HepG2 (cell line): ENCODE results near the gene WNT5B. TPM values are rescaled to one million over a fixed set of nuclear protein-coding genes. Genes with fewer than 3 reads are reported as not detected.

Experiments
- ATAD3A ChIP-seq: sonication (generic); formaldehyde crosslinking; IDR thresholded peaks from 2 replicates; pipeline ENCODE4 v1.4.0; 2020; ENCODE audit warnings: missing genetic modification reagents
- BCL6 ChIP-seq: IDR thresholded peaks from 2 replicates; pipeline ENCODE4 v1.6.1; 2016; ENCODE audit warnings: missing genetic modification reagents, missing compliant biosample characterization
- DMTF1 ChIP-seq: sonication (generic); formaldehyde crosslinking; IDR thresholded peaks from 2 replicates; pipeline ENCODE4 v1.4.0; 2020; ENCODE audit warnings: mild to moderate bottlenecking, missing genetic modification reagents
- HIC2 ChIP-seq: sonication (generic); formaldehyde crosslinking; IDR thresholded peaks from 2 replicates; pipeline ENCODE4 v1.9.0; 2022; ENCODE audit warnings: low read depth, missing genetic modification reagents
- HNF4A ChIP-seq: sonication (generic); formaldehyde crosslinking; IDR thresholded peaks from 2 replicates; pipeline ENCODE4 v1.4.0; 2020; ENCODE audit warnings: missing genetic modification reagents
- REST ChIP-seq, 2 experiments: IDR thresholded peaks; 2 replicates each; pipeline ENCODE4 v1.6.1; 2011 to 2012; ENCODE audit warnings: low read length in 2 of 2, borderline replicate concordance in 1 of 2, low read depth in 1 of 2, mild to moderate bottlenecking in 1 of 2, moderate library complexity in 1 of 2
- SOX6 ChIP-seq, 2 experiments: fragments of 450-650 bp in 1 of 2; sonication (generic) in 1 of 2; formaldehyde crosslinking in 1 of 2; IDR thresholded peaks; 2 replicates each; pipeline versions ENCODE4 v1.4.0 to v1.6.1; 2017 to 2020; ENCODE audit warnings: antibody characterized with exemption in 1 of 2, mild to moderate bottlenecking in 1 of 2, missing genetic modification reagents in 1 of 2
- TP53 ChIP-seq: sonication (generic); formaldehyde crosslinking; conservative IDR thresholded peaks from 2 replicates; pipeline ENCODE4 v1.4.0; 2020; ENCODE audit warnings: missing genetic modification reagents
- U2AF1 ChIP-seq: fragments of 200-400 bp; formaldehyde crosslinking; optimal IDR thresholded peaks from 2 replicates; pipeline ENCODE3; 2017; ENCODE audit warnings: mild to moderate bottlenecking, low read depth, low read length
- XRCC5 ChIP-seq: fragments of 200-400 bp; formaldehyde crosslinking; optimal IDR thresholded peaks from 2 replicates; pipeline ENCODE3; 2017; ENCODE audit warnings: mild to moderate bottlenecking, low read length
- ZNF776 ChIP-seq: sonication (generic); formaldehyde crosslinking; IDR thresholded peaks from 2 replicates; pipeline ENCODE4 v1.4.0; 2020; ENCODE audit warnings: mild to moderate bottlenecking, missing genetic modification reagents
- polyA plus RNA-seq, 8 experiments: library from polyadenylated mRNA; depleted of rRNA in 3 of 8; stranded (reverse) in 7 of 8; unstranded in 1 of 8; fragments of >200 nt; fragmentation: Illumina TruSeq in 4 of 8; extraction: Trizol in 4 of 8; gene quantifications; 2 replicates each; pipeline versions ENCODE4 v1.2.1 to v1.2.3, GENCODE V29; 2011 to 2016; ENCODE audit warnings: low read depth in 4 of 8, missing spikeins in 1 of 8, mixed read lengths in 1 of 8; ENCODE audit not compliant: insufficient read depth in 1 of 8
- total RNA-seq, 5 experiments: library from RNA; depleted of rRNA; stranded (reverse); fragments of >200 nt; fragmentation: Illumina TruSeq; extraction: Trizol; gene quantifications; 2 replicates each; pipeline ENCODE4 v1.2.3, GENCODE V29; 2016; ENCODE audit warnings: low read depth in 1 of 5
- TF ChIP-seq, protein P1 (sequence below): sonication (generic); formaldehyde crosslinking; IDR thresholded peaks from 2 replicates; pipeline ENCODE4 v1.5.1; 2020; ENCODE audit warnings: missing genetic modification reagents, mild to moderate bottlenecking, borderline replicate concordance
- TF ChIP-seq, protein P2 (sequence below): sonication (generic); formaldehyde crosslinking; IDR thresholded peaks from 2 replicates; pipeline ENCODE4 v1.5.0; 2020; ENCODE audit warnings: mild to moderate bottlenecking, missing genetic modification reagents, borderline replicate concordance
- TF ChIP-seq, protein P3 (sequence below): sonication (generic); formaldehyde crosslinking; IDR thresholded peaks from 2 replicates; pipeline ENCODE4 v1.4.0; 2020; ENCODE audit warnings: missing genetic modification reagents, mild to moderate bottlenecking, borderline replicate concordance

The WNT5B gene
- total and polyA plus RNA-seq, 2 of the 13 experiments (the other 11 are each of a cell fraction or from before 2014, with no cell fraction given), result 0.04 TPM; not detected in 1

DNA sequence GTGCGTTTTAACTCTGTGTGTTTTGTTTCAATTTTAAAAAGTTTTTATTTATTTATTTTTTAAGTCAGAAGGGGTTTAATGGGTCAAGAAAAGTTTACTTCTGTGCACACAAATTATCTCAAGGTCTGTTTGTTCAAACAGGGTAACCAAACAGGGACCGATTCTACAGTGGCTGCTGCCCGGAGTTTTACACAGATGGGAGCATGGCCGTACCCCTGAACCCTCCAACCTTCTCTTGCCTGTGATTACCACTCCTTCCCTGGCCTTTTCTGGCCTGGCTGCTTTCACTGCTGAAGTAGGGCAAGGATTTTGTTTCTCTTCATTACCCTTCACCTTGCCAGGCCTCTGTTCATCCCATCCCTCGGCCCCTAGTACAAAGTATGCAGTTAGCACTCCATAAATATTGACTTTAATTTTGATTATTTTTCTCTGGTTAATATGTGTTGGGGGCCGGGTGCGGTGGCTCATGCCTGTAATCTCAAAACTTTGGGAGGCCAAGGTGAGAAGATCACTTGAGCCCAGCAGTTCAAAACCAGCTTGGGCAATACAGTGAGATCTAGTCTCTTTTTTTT is 18.9 kb upstream of the WNT5B start (continued):
- TF ChIP-seq HIC2, result no peak
- TF ChIP-seq XRCC5, result no peak
- no peak for TF ChIP-seq ZNF776 (CRISPR knock-in tag)
- TF ChIP-seq, protein P1, sequence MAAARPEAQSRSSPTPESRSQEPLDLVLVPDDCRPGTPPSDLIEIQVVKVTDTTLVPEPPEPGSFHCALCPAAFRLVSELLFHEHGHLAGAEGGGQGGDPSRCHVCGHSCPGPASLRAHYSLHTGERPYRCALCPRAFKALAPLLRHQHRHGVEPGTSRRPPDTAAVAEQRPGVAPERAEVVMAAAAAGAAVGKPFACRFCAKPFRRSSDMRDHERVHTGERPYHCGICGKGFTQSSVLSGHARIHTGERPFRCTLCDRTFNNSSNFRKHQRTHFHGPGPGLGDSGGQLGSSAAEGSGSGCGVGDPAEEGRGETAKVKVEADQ (CRISPR knock-in tag), result no peak
- no peak for TF ChIP-seq REST (IDR thresholded peaks at IDR 0.05; ENCODE audit: borderline replicate concordance in 1 of 2, low read depth in 1 of 2, low read length in 2 of 2)
- TF ChIP-seq DMTF1 (CRISPR knock-in tag), result no peak
- TF ChIP-seq U2AF1, result no peak
- TF ChIP-seq HNF4A (CRISPR knock-in tag), result peak; percentile 37; the same call in 1 of the 2 replicates
- TF ChIP-seq, protein P2, sequence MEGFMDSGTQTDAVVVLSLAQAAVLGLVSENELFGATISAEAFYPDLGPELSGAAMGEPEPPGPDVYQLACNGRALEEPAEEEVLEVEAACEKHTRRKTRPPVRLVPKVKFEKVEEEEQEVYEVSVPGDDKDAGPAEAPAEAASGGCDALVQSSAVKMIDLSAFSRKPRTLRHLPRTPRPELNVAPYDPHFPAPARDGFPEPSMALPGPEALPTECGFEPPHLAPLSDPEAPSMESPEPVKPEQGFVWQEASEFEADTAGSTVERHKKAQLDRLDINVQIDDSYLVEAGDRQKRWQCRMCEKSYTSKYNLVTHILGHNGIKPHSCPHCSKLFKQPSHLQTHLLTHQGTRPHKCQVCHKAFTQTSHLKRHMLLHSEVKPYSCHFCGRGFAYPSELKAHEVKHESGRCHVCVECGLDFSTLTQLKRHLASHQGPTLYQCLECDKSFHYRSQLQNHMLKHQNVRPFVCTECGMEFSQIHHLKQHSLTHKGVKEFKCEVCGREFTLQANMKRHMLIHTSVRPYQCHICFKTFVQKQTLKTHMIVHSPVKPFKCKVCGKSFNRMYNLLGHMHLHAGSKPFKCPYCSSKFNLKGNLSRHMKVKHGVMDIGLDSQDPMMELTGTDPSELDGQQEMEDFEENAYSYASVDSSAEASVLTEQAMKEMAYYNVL (CRISPR knock-in tag), result no peak
- no peak for TF ChIP-seq TP53 (CRISPR knock-in tag)
- peak; percentile 43; the same call in 1 of the 2 replicates for TF ChIP-seq BCL6 (CRISPR knock-in tag)
- no peak for TF ChIP-seq ATAD3A (CRISPR knock-in tag)
- no peak for TF ChIP-seq SOX6 (IDR thresholded peaks at IDR 0.05)
- TF ChIP-seq SOX6 (CRISPR knock-in tag; IDR thresholded peaks at IDR 0.05), result peak; percentile 21; the same call in 1 of the 2 replicates
- TF ChIP-seq, protein P3, sequence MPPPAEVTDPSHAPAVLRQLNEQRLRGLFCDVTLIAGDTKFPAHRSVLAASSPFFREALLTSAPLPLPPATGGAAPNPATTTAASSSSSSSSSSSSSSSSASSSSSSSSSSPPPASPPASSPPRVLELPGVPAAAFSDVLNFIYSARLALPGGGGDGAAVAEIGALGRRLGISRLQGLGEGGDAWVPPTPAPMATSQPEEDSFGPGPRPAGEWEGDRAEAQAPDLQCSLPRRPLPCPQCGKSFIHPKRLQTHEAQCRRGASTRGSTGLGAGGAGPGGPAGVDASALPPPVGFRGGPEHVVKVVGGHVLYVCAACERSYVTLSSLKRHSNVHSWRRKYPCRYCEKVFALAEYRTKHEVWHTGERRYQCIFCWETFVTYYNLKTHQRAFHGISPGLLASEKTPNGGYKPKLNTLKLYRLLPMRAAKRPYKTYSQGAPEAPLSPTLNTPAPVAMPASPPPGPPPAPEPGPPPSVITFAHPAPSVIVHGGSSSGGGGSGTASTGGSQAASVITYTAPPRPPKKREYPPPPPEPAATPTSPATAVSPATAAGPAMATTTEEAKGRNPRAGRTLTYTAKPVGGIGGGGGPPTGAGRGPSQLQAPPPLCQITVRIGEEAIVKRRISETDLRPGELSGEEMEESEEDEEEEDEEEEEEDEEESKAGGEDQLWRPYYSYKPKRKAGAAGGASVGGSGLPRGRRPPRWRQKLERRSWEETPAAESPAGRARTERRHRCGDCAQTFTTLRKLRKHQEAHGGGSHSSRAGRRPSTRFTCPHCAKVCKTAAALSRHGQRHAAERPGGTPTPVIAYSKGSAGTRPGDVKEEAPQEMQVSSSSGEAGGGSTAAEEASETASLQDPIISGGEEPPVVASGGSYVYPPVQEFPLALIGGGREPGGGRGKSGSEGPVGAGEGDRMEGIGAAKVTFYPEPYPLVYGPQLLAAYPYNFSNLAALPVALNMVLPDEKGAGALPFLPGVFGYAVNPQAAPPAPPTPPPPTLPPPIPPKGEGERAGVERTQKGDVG (CRISPR knock-in tag), result no peak
